Gastrocnemius medialis (tissue), 4 donors: Measurements from ENCODE around the gene MAML1.

Experiments used
- CTCF ChIP-seq, 5 experiments: fragments of 450-650 bp in 3 of 5; fragments of 200-600 bp in 2 of 5; sonication (generic) in 2 of 5; IDR thresholded peaks in 4 of 5; conservative IDR thresholded peaks in 1 of 5; 1 replicate in 4 of 5; 2 replicates in 1 of 5; pipeline ENCODE4 v1.5.1; 2016 to 2019; ENCODE audit warnings: antibody characterized with exemption in 5 of 5, mild to moderate bottlenecking in 3 of 5, moderate library complexity in 3 of 5
- POLR2A ChIP-seq, 2 donors: fragments of 450-650 bp; IDR thresholded peaks; one replicate each; pipeline ENCODE4 v1.6.1; 2017; ENCODE audit warnings: antibody characterized with exemption in 2 of 2, mild to moderate bottlenecking in 2 of 2, moderate library complexity in 2 of 2

- TF ChIP-seq CTCF (IDR thresholded peaks at IDR 0.05 in 4 of 5, conservative IDR thresholded peaks at IDR 0.05 in 1 of 5) (no peak), POLR2A (IDR thresholded peaks at IDR 0.05) (no peak)
Measured at GRCh38 chr5:179696603-179697002, 36.0 kb upstream of the MAML1 start.
